Effector memory CD8-positive, alpha-beta T cell (primary cell): ENCODE data around the gene CHRNA4.

ENCODE experiments used
- ATAC-seq: fragments of 150-1000 bp; cut with Tn5 transposase; replicated peaks from 2 replicates; pipeline ENCODE4 v1.10.0; 2021; ENCODE audit warnings: mild to moderate bottlenecking, moderate library complexity
- DNase-seq, 3 experiments: peaks; one replicate each; pipeline ENCODE4 v3.0.0; 2021
- H3K27ac Mint-ChIP-seq, 2 donors: one replicate each; pipeline ENCODE4 v1.8.0; 2022; ENCODE audit warnings: mild to moderate bottlenecking in 2 of 2, mixed read lengths in 2 of 2, moderate library complexity in 2 of 2
- H3K27me3 Mint-ChIP-seq, 2 donors: one replicate each; pipeline ENCODE4 v1.8.0; 2022; ENCODE audit warnings: mixed read lengths in 2 of 2
- H3K36me3 Mint-ChIP-seq: one replicate; pipeline ENCODE4 v1.8.0; 2022; ENCODE audit warnings: mild to moderate bottlenecking, moderate library complexity, mixed read lengths; ENCODE audit not compliant: insufficient read depth
- H3K4me1 Mint-ChIP-seq, 2 donors: one replicate each; pipeline ENCODE4 v1.8.0; 2022; ENCODE audit warnings: low read depth in 2 of 2, mixed read lengths in 2 of 2
- H3K4me3 Mint-ChIP-seq, 2 donors: one replicate each; pipeline ENCODE4 v1.8.0; 2022; ENCODE audit warnings: mild to moderate bottlenecking in 2 of 2, mixed read lengths in 2 of 2, moderate library complexity in 2 of 2
- H3K9me3 Mint-ChIP-seq, 2 donors: one replicate each; pipeline ENCODE4 v1.8.0; 2022; ENCODE audit warnings: mixed read lengths in 2 of 2

The CHRNA4 gene

DNA sequence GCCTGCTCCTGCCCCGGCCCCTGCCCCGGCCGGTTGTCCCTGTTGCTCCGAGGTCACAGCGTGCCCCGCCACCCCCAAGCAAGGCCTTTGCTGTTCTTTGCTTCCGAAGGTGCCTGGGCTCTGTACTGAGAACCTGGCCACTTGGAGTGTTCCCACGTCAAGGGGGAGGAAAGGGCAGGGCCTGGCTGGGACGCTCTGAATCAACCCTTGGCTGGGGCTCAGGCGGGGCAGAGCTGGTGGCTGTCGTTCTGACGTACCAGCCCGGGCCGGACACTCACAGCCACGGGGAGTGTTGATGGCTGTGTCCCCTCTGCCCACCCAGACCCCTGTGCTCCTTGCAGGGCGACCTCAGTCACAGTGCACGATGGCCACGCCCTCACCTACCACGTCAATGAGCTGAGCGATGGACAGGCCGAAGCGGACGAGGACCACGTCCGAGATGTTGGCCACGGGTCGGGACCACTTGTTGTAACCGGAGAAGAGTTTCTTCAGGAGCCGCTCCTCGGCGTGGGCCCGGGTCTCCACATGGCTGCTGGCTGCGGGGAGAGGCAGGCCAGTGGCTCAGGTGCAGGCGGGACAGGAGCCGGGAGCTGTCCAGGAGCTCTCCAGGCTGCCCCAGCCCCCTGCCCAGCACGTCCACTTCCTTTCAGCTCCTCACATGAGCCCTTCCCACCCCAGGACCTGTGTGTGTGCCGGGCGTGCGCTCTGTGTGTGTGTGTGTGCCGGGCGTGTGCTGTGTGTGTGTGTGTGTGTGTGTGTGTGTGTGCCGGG, 1.8 kb downstream of the CHRNA4 start:
- H3K9me3 Mint-ChIP-seq, result no peaks in the 10 kb centered on the region
- H3K27ac Mint-ChIP-seq, result no peak overlapping the region
- no peak overlapping the region for H3K4me3 Mint-ChIP-seq
- DNase-seq (no peak), ATAC-seq (no peak)
- peaks cover 17 to 61% of the 10 kb centered on the region in 2 donors for H3K27me3 Mint-ChIP-seq
- H3K4me1 Mint-ChIP-seq, result peaks cover 0 to 8% of the 10 kb centered on the region in 2 donors
- H3K36me3 Mint-ChIP-seq, result no peaks in the 10 kb centered on the region

DNA sequence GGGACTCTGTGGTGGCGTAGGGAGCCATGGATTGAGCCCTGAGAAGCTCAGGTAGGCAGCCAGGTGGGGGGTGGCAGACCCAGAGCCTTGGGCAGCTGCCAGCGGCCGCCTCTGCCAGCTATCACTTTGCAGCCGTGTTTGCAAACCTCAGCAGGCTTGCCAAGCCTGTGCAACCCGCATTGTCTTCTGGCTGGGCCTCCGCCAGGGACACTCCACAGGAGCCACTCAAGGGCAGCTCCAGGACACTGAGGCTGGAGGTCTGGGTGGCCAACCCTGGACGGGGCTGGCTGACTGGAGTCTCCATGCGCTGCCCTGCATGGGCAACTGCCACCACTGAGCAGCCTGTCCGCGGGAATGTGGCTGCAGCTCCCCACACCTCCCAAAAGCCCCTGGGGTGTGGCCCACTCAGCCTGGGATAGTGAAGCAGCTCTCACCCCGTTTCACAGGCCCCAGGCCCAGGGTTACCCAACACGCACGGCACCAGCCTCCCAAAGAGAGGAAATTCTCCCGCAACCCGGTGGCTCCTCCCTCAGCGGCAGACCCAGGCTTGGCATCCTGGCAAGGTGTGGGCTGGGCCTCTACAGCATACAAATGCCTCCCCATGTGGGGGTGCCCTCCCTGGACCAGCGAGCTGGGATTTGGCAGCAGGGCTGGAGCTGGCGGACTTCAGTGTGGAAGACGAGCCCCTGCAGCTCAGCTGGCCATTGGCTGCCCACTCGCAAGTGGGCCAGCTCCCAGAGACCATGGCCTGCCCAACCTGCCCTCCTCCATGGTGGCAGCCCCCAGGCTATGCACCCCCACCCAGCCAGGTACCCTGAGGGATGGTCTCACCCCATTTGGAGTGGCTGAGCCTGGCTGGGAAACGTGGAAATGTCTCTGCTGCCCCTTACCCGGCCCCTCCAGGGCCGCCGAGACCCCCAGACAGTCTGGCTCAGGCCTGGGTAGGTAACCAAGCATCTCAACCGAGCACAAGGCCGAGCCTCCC, 2.9 kb downstream of the CHRNA4 start:
- Mint-ChIP-seq H3K27ac (no peak overlapping the region), H3K36me3 (no peaks in the 10 kb centered on the region), H3K9me3 (no peaks in the 10 kb centered on the region), H3K4me1 (peaks cover 0 to 8% of the 10 kb centered on the region in 2 donors), H3K4me3 (no peak overlapping the region), H3K27me3 (peaks cover 17 to 49% of the 10 kb centered on the region in 2 donors)
- ATAC-seq, result no peak
- DNase-seq, result no peak

DNA sequence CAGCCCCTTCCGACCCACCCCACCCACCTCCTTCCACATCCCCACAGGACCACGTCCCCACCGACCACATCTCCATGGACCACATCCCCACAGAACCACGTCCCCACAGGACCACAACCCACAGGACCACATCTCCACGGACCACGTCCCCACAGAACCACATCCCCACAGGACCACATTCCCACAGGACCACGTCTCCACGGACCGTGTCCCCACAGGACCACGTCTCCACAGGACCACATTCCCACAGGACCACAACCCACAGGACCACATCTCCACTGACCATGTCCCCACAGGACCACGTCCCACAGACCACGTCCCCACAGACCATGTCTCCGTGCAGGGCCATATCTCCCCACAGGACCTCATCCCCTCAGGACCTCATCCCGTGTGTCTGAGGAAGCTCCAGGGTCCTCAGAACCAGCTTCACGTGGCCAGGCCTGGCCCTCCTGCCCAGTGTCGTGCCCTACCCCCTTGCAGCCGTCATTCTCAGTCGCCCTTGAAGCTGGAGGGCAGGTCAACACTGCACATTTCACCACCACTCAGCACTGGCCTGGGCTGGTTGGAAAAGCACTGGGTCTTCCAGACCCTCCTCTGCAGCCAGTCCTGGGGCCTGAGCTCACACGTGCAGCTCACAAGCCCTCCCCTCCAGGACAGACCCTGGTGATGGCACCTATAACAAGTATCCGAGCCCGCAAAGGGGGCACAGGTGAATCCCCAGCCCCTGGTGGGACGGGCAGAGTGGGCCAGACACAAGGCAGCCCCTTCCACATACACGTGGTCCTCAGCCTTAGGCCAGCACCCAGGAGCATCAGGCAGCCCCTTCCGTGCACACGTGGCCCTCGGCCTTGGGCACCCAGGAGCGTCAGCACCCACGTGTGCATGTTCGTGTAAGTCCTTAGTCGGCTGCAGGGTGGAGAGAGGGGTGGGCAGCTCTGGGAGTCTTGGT, 3.9 kb downstream of the CHRNA4 start:
- DNase-seq, result no peak
- Mint-ChIP-seq H3K27ac (no peak overlapping the region), H3K4me3 (no peak overlapping the region), H3K4me1 (no peaks in the 10 kb centered on the region), H3K36me3 (no peaks in the 10 kb centered on the region), H3K27me3 (peaks cover 7 to 39% of the 10 kb centered on the region in 2 donors), H3K9me3 (no peaks in the 10 kb centered on the region)
- ATAC-seq, result no peak

DNA sequence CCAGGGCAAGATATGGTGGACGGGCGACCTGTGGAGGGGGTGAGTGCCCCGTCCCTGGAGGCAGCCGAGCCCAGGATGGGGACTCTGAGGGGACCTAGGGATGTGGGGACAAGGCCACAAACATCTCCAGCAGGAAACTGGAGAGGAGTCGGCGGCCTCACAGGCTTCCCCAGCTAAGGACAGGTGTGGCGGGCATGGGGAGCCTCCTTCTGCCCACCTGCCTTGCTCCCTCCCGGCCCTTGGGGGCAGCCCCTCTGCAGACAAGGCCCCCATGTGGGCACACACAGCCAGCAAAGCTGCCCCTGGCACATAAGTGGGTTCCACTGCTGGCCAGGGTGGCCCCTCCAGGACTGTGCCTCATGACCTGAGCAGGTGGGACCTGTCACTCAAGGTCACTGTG, 4.6 kb downstream of the CHRNA4 start:
- no peak overlapping the region for H3K4me3 Mint-ChIP-seq
- no peak for ATAC-seq
- peaks cover 5 to 36% of the 10 kb centered on the region in 2 donors for H3K27me3 Mint-ChIP-seq
- H3K9me3 Mint-ChIP-seq, result no peaks in the 10 kb centered on the region
- no peak for DNase-seq
- H3K27ac Mint-ChIP-seq, result no peak overlapping the region
- no peaks in the 10 kb centered on the region for H3K36me3 Mint-ChIP-seq
- H3K4me1 Mint-ChIP-seq, result no peaks in the 10 kb centered on the region

DNA sequence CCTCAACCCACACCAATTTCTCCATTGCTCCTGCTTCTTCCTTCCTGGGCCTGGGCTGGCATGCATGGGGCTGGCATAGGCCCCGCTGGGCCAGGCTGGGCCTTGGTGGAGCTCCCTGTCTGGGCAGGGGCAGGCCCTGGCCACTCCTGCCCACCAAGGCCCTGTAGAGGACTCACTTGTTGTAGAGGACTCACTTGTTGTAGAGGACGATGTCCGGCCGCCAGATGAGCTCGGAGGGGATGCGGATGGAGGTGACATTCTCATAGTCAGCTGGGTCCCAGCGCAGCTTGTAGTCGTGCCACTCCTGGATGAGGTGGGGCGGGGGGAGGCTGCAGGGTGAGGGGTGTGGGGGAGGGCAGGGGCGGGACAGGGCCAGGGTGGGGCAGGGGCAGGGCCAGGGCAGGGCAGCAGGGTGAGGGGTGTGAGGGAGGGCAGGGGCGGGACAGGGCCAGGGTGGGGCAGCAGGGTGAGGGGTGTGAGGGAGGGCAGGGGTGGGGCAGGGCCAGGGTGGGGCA, 5.3 kb downstream of the CHRNA4 start:
- ATAC-seq, result no peak
- DNase-seq, result no peak
- H3K27me3 Mint-ChIP-seq, result peaks cover 5 to 36% of the 10 kb centered on the region in 2 donors
- H3K4me3 Mint-ChIP-seq, result no peak overlapping the region
- no peaks in the 10 kb centered on the region for H3K4me1 Mint-ChIP-seq
- H3K27ac Mint-ChIP-seq, result no peak overlapping the region
- H3K9me3 Mint-ChIP-seq, result no peaks in the 10 kb centered on the region
- H3K36me3 Mint-ChIP-seq, result no peaks in the 10 kb centered on the region

DNA sequence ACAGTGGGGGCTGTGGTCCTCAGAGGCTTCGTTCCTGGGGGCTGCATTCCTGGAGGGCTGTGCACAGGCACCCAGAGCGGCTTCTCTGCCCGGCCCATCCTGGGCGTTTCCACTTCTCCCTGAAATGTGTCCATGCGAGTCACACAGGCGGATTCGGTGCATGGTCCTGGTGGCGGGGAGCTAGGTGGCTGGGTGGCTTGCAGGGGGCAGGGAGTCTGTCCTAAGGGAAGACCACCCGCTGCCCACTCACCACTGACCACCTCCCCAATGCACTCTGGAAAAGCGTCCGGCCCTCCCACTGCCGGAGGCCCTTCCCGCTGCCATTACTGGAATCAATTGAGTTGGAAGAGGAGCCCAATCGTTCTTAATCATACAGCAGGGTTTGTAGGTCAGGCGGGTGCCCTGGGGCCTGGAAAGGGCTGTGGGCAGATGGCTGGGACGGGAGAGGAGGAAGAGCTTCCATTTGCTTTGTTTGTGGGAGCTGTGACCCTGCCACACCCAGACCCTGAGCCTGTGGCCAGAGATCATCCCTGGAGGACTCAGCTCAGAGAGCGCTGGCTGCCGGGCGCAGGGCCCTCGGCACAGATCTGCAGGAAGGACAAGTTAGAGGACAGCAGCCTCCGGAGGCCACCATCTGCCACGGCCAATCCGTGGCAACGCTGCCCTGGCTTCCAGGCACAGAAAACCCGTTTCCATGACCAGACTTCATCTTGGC, 6.4 kb downstream of the CHRNA4 start:
- DNase-seq (no peak), ATAC-seq (no peak)
- Mint-ChIP-seq H3K27me3 (peaks cover 2 to 29% of the 10 kb centered on the region in 2 donors), H3K4me1 (no peaks in the 10 kb centered on the region), H3K9me3 (peaks cover 0 to 8% of the 10 kb centered on the region in 2 donors), H3K4me3 (no peak overlapping the region), H3K36me3 (no peaks in the 10 kb centered on the region), H3K27ac (no peak overlapping the region)

DNA sequence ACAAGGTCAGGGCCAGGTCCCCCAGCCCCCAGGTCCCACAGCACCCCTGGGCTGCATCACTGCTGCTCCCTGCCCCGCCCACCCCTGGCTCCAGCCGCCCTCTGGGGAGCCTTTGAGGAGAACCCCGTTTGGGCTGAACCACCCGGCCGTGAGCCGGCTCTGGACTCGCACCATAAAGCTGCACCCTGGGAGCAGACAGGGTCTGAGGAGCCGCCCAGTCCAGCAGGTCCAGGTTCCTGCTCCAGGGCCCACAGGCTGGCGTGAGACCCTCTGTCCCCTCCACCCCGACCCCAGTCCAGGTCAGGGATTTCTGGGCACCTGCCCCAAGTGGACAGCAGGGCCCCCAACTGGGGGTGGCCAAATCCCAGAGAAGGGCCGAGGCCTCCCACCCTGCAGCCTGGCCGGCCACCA, 8.3 kb downstream of the CHRNA4 start:
- H3K27me3 Mint-ChIP-seq, result peaks cover 0 to 13% of the 10 kb centered on the region in 2 donors
- H3K27ac Mint-ChIP-seq, result no peak overlapping the region
- no peak overlapping the region for H3K4me3 Mint-ChIP-seq
- no peaks in the 10 kb centered on the region for H3K36me3 Mint-ChIP-seq
- DNase-seq, result no peak
- H3K9me3 Mint-ChIP-seq, result peaks cover 0 to 8% of the 10 kb centered on the region in 2 donors
- ATAC-seq, result no peak
- H3K4me1 Mint-ChIP-seq, result no peaks in the 10 kb centered on the region

DNA sequence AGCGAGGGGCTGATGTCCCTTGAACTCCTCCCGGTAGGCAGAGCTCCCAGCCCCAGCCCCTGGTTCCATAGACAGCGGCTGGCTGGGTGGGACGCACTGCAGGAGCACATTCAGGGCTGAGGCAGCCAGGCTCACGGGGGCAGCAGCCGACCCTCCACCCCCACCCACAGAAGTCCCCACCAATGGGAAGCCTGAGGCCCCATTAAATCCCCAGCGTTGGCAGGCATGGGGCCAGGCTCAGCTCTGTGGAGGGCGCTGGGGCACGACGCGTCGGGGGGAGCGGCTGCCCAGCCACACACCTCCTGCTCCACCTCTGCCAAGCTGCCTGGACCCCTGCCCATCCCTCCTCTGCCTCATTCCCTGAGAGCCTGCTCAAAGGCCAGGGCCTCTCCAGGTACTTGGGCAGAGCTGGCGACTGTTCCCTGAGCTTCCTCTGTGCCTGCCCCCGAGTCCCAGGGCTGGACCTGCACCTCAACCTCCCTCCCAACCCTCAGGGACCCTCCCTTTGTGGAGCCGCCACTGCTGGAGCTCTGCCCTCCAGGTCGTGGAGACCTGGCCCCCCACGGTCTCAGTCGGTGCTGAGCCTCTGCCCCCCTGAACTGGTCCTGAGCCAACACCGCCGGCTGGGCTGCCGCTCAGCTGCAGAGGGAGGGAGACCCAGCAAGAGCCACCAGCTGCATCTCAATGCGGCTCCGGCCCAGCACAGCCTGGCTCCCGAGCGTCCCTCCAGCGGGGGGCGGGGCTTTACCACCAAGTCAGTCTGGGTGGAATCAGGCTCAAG, 9.1 kb downstream of the CHRNA4 start:
- Mint-ChIP-seq H3K27me3 (peaks cover 0 to 8% of the 10 kb centered on the region in 2 donors), H3K27ac (no peak overlapping the region), H3K9me3 (peaks cover 0 to 8% of the 10 kb centered on the region in 2 donors), H3K36me3 (no peaks in the 10 kb centered on the region), H3K4me1 (no peaks in the 10 kb centered on the region), H3K4me3 (no peak overlapping the region)
- ATAC-seq (no peak), DNase-seq (no peak)

DNA sequence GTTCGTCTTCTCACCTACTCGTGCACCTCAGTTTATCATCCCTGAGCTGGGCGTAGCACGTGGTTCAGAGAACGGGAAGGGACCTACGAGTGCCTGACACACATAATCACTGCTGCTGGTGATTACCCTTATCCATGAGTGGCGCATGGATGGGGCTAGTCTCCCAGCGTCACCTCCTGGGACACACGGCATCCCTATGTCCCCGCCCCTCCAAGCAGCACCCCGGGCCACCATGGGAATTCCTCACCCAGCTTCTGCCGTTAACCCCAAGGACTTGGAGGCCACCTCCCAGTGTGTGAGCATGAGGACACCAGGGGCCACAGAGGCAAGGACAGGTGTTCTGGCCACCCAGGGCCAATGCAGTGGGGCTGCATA, 9.8 kb downstream of the CHRNA4 start:
- Mint-ChIP-seq H3K36me3 (no peaks in the 10 kb centered on the region), H3K9me3 (peaks cover 0 to 8% of the 10 kb centered on the region in 2 donors), H3K4me3 (no peak overlapping the region), H3K27me3 (peaks cover 0 to 6% of the 10 kb centered on the region in 2 donors), H3K4me1 (no peaks in the 10 kb centered on the region), H3K27ac (peak overlapping the region in 1 of 2 donors; percentile 57)
- ATAC-seq, result no peak
- no peak for DNase-seq

DNA sequence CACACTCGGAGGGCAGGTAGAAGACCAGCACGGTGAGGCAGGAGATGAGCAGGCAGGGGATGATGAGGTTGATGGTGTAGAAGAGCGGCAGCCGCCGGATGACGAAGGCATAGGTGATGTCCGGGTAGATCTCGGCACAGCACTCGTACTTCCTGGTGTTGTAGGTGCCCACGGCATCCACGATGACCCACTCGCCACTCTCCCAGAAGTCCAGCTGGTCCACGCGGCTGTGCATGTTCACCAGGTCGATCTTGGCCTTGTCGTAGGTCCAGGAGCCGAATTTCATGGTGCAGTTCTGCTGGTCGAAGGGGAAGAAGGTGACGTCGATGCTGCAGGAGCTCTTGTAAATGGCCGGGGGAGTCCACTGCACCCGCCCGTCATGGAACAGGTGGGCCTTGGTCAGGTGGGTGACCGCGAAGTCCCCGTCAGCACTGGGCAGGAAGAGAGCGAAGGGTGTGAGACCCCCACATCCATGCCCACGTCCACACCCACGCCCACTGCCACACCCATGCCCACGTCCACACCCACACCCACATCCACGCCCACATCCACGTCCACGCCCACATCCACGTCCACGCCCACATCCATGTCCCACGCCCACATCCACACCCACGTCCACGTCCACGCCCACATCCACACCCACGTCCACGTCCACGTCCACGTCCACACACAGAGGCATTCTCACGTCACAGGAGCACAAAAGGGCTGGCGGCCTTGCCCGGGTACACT, 10.4 kb downstream of the CHRNA4 start:
- H3K4me3 Mint-ChIP-seq, result no peak overlapping the region
- peaks cover 0 to 5% of the 10 kb centered on the region in 2 donors for H3K27me3 Mint-ChIP-seq
- H3K27ac Mint-ChIP-seq, result peak overlapping the region in 1 of 2 donors; percentile 57
- peaks cover 0 to 8% of the 10 kb centered on the region in 2 donors for H3K9me3 Mint-ChIP-seq
- no peaks in the 10 kb centered on the region for H3K36me3 Mint-ChIP-seq
- H3K4me1 Mint-ChIP-seq, result no peaks in the 10 kb centered on the region
- no peak for DNase-seq
- no peak for ATAC-seq

DNA sequence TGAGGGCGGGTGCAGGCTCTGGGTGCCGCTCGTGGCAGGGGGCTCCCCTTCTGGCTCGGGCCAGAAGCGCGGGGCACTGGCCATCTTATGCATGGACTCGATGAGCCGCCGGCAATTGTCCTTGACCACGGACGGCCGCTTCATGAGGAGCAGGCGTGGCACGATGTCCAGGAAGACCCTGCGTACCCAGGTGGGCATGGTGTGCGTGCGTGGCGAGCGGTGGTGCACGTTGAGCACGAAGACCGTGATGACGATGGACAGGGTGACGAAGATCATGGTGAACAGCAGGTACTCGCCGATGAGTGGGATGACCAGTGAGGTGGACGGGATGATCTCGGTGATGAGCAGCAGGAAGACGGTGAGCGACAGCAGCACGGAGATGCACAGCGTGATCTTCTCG, 11.0 kb downstream of the CHRNA4 start:
- no peak overlapping the region for H3K4me3 Mint-ChIP-seq
- H3K9me3 Mint-ChIP-seq, result peaks cover 0 to 8% of the 10 kb centered on the region in 2 donors
- no peak for DNase-seq
- no peak overlapping the region for H3K27ac Mint-ChIP-seq
- ATAC-seq, result no peak
- H3K36me3 Mint-ChIP-seq, result no peaks in the 10 kb centered on the region
- H3K4me1 Mint-ChIP-seq, result no peaks in the 10 kb centered on the region
- H3K27me3 Mint-ChIP-seq, result no peaks in the 10 kb centered on the region
